Measurements from ENCODE around the gene WAPL. TPM values are rescaled to one million over a fixed set of nuclear protein-coding genes. Genes with fewer than 3 reads are reported as not detected.

Gene WAPL
- total and polyA plus RNA-seq, 5 donors = 10.9 to 26.7 (median 22.0) TPM

DNA sequence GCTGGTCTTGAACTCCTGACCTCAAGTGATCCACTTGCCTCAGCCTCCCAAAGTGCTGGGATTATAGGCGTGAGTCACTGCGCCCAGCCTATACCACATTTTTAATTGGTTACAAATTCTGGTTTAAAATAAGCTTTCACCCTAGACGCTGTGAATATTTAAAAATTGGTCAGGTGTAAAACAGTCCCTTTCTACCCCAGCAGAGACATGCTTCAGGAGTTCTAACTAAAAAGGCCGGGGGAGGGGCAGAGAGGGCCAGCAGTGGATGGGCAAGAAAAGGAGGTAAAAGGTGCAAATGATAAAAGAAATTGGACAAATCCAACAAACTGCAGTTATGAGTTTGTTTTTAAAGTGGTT is 70.0 kb downstream of the WAPL start:
- H3K27me3 ChIP-seq (ENCODE audit: control insufficient read depth, insufficient read depth) = no peaks in the 10 kb centered on the region
- H3K27ac ChIP-seq (ENCODE audit: low read length) = no peak overlapping the region
- ATAC-seq (no peak), DNase-seq (no peak)
- no peaks in the 10 kb centered on the region for H3K4me1 ChIP-seq (ENCODE audit: control insufficient read depth, insufficient read depth, low read length)
- intact Hi-C loops (cut with DNase I) = no loop called here
- H3K9me3 ChIP-seq (ENCODE audit: control insufficient read depth, low read length) = no peaks in the 10 kb centered on the region
- no peak overlapping the region for H3K4me3 ChIP-seq (ENCODE audit: low read length)
- WGBS = 99% methylated on average over 4 of the region's 4 CpGs

DNA sequence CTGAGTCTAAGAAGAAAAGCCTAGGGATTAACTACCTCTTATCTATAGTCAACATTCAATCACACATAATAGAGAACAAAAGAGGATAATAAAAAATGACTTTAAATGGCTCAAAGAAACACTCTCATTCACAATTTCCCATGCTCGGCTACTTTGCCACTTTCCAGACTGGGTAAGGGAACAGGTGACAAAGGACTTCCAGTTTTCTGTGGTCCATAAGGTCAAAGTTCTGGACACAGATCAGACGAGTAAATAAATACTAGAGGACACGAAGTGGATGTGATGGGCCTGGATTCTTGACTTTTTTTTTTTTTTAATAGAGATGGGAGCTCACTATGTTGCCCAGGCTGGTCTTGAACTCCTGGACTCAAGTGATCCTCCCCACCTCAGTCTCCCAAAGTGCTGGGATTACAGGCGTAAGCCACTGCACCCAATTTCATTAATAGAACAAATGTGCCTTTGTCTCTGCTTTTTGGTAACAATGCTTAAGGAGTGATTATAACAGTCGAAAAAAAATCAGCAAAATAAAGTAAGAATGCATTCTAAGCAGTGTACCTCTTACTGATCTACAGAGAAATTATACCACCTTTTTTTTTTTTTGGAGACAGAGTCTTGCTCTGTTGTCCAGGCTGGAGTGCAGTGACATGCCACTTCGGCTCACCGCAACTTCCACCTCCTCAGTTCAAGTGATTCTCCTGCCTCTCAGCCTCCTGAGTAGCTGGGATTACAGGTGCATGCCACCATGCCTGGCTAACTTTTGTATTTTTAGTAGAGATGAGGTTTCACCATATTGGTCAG is 70.6 kb downstream of the WAPL start:
- Histone ChIP-seq H3K4me1 (ENCODE audit: control insufficient read depth, insufficient read depth, low read length) (no peaks in the 10 kb centered on the region), H3K4me3 (ENCODE audit: low read length) (no peak overlapping the region), H3K27me3 (ENCODE audit: control insufficient read depth, insufficient read depth) (no peaks in the 10 kb centered on the region), H3K9me3 (ENCODE audit: control insufficient read depth, low read length) (no peaks in the 10 kb centered on the region), H3K27ac (ENCODE audit: low read length) (no peak overlapping the region)
- intact Hi-C loops (cut with DNase I) = no loop called here
- no peak for DNase-seq
- 90% methylated on average over 7 of the region's 7 CpGs for whole genome bisulfite sequencing
- ATAC-seq = no peak

DNA sequence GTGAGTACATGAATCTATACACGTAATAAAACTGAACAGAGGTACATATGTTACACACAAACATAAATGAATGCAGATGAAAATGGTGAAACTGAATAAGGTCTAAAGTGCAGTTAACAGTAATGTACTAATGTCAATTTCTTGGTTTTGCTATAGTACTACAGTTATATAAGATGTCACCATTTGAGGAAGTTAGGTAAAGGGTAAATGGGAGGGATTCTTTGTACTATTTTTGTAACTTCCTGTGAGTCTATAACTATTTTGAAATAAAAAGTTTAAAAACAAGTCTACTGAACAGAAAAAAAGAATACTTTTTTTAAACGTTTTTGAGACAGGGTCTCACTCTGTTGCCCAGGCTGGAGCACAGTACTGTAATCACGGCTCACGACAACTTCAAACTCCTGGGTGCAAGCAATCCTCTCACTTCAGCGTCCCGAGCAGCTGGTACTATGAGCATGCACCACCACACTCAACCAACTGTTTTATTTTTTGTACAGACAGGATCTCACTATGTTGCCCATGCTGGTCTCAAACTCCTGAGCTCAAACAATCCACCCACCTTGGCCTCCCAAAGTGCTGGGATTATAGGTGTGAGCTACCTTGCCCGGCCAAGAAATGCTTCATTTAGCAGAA is 71.5 kb downstream of the WAPL start:
- intact Hi-C loops (cut with DNase I) = loop anchor here in 1 of 4 donors (10.0 kb wide), 1 partner anchor 45 kb away; no protein-coding TSS in a partner anchor
- WGBS = 89% methylated on average over 7 of the region's 7 CpGs

DNA sequence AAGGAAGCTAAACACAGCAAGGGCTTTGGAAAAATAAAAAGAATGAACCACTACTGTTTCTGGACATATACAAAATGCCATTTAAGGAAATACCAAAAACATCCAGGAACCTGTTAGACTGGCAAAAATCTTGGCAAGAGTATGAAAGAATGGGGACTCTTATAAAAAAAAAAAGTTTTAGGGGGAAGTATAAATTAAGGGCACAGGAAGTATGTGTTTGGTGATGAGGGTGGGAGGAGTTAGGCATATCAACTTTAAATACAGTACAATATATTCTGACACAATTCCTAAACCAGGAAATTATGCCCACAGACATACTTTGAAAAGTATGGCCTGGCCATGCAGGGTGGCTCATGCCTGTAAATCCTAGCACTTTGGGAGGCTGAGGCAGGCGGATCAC is 74.2 kb downstream of the WAPL start:
- ATAC-seq = no peak
- Histone ChIP-seq H3K27me3 (ENCODE audit: control insufficient read depth, insufficient read depth) (no peaks in the 10 kb centered on the region), H3K9me3 (ENCODE audit: control insufficient read depth, low read length) (no peaks in the 10 kb centered on the region), H3K4me3 (ENCODE audit: low read length) (no peak overlapping the region), H3K4me1 (ENCODE audit: control insufficient read depth, insufficient read depth, low read length) (no peaks in the 10 kb centered on the region), H3K27ac (ENCODE audit: low read length) (no peak overlapping the region)
- intact Hi-C loops (cut with DNase I) = loop anchor here in 1 of 4 donors (10.0 kb wide), 1 partner anchor 47 kb away; no protein-coding TSS in a partner anchor
- DNase-seq = no peak
- WGBS = 98% methylated on average over 1 of the region's 1 CpG

More for the DNA sequence above, 71.5 kb downstream of the WAPL start:
- DNase-seq (no peak), ATAC-seq (no peak)
- no peaks in the 10 kb centered on the region for H3K4me1 ChIP-seq (ENCODE audit: control insufficient read depth, insufficient read depth, low read length)
- H3K4me3 ChIP-seq (ENCODE audit: low read length) = no peak overlapping the region
- no peaks in the 10 kb centered on the region for H3K27me3 ChIP-seq (ENCODE audit: control insufficient read depth, insufficient read depth)
- no peaks in the 10 kb centered on the region for H3K9me3 ChIP-seq (ENCODE audit: control insufficient read depth, low read length)
- H3K27ac ChIP-seq (ENCODE audit: low read length) = no peak overlapping the region

DNA sequence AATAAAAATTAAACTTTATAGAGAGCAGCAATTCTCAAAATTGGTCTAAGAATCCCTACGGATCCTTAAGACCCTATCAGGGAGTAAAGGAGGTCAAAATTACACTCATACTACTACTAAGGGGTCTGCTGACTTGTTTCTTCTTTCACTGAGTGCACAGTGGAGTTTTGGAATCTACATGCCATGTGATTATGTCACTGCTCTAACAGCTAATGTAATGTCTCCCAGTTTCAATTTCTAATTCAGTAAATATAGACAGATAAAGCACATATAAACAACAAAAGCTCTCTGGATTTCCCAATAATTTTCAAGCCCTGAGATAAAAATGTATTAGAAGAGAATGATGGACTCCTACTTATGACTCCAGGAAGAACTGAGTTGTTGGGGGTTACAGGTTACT is 74.6 kb downstream of the WAPL start:
- H3K9me3 ChIP-seq (ENCODE audit: control insufficient read depth, low read length) = no peaks in the 10 kb centered on the region
- no peak overlapping the region for H3K27ac ChIP-seq (ENCODE audit: low read length)
- no peaks in the 10 kb centered on the region for H3K27me3 ChIP-seq (ENCODE audit: control insufficient read depth, insufficient read depth)
- DNase-seq = no peak
- WGBS = 84% methylated on average over 1 of the region's 1 CpG
- H3K4me3 ChIP-seq (ENCODE audit: low read length) = no peak overlapping the region
- intact Hi-C loops (cut with DNase I) = loop anchor here in 1 of 4 donors (10.0 kb wide), 1 partner anchor 48 kb away; no protein-coding TSS in a partner anchor
- no peak for ATAC-seq
- H3K4me1 ChIP-seq (ENCODE audit: control insufficient read depth, insufficient read depth, low read length) = no peaks in the 10 kb centered on the region

DNA sequence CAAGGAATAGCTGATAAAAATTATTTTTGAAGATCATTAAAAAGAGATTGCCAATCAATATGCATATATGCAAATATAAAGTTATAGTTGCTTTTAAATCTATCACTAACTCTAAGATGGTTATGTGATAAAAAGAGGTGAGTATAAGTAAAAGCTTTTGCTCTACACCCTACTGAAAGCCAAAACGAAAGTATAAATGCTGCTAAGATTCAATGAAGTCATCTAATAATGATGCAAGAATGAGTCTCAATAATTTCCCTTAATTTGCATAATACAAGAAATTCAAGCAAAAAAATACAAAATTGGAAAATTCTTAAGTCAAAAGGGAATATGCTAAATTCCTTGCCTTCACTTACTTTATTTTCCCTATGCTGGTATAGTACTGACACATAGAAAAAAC is 75.2 kb downstream of the WAPL start:
- intact Hi-C loops (cut with DNase I) = loop anchor here in 1 of 4 donors (10.0 kb wide), 1 partner anchor 48 kb away; no protein-coding TSS in a partner anchor
- Histone ChIP-seq H3K9me3 (ENCODE audit: control insufficient read depth, low read length) (no peaks in the 10 kb centered on the region), H3K4me3 (ENCODE audit: low read length) (no peak overlapping the region), H3K4me1 (ENCODE audit: control insufficient read depth, insufficient read depth, low read length) (no peaks in the 10 kb centered on the region), H3K27ac (ENCODE audit: low read length) (no peak overlapping the region), H3K27me3 (ENCODE audit: control insufficient read depth, insufficient read depth) (no peaks in the 10 kb centered on the region)
- WGBS = 85% methylated on average over 1 of the region's 1 CpG
- DNase-seq (no peak), ATAC-seq (no peak)

DNA sequence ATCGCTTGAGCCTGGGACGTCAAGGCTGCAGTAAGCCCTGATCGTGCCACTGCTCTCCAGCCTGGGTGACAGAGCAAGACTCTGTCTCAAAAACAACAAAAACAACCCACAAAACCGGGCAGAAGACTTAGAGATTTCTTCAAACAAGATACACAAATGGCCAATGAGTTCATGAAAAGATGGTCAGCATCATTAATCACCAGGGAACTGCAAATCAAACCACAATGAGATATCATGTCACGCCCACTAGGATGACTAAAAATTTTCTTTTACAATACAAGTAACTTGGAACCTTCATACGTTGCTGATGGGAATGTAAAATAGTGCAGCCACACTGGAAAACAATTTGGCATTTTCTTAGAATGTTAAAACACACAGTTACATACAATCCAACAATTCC is 77.7 kb downstream of the WAPL start:
- 68% methylated on average over 6 of the region's 6 CpGs for WGBS
- Histone ChIP-seq H3K4me1 (ENCODE audit: control insufficient read depth, insufficient read depth, low read length) (peaks cover 2% of the 10 kb centered on the region), H3K27me3 (ENCODE audit: control insufficient read depth, insufficient read depth) (no peaks in the 10 kb centered on the region), H3K27ac (ENCODE audit: low read length) (no peak overlapping the region), H3K9me3 (ENCODE audit: control insufficient read depth, low read length) (no peaks in the 10 kb centered on the region), H3K4me3 (ENCODE audit: low read length) (no peak overlapping the region)
- no peak for DNase-seq
- intact Hi-C loops (cut with DNase I) = loop anchor here in 1 of 4 donors (10.0 kb wide), 1 partner anchor 51 kb away; no protein-coding TSS in a partner anchor
- ATAC-seq = no peak

DNA sequence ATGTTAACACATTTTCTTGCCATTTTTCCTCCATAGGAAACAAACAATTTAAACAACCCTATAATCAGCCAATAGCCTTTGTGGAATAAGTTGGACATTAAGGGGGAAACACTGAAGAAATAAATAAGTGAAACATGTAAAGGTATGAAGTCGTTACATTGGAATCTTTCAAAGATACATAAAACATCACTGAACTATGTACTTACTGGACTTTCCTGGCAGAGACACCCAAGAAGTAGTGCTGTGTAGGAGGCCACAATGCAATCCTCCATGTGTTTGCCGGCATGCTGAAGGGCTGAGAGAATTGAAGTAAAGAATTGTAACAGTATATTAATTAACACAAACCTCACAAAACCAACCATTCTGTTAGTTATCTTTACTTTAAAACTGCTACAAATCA is 78.5 kb downstream of the WAPL start:
- no peaks in the 10 kb centered on the region for H3K9me3 ChIP-seq (ENCODE audit: control insufficient read depth, low read length)
- intact Hi-C loops (cut with DNase I) = loop anchor here in 1 of 4 donors (10.0 kb wide), 1 partner anchor 52 kb away; no protein-coding TSS in a partner anchor

DNA sequence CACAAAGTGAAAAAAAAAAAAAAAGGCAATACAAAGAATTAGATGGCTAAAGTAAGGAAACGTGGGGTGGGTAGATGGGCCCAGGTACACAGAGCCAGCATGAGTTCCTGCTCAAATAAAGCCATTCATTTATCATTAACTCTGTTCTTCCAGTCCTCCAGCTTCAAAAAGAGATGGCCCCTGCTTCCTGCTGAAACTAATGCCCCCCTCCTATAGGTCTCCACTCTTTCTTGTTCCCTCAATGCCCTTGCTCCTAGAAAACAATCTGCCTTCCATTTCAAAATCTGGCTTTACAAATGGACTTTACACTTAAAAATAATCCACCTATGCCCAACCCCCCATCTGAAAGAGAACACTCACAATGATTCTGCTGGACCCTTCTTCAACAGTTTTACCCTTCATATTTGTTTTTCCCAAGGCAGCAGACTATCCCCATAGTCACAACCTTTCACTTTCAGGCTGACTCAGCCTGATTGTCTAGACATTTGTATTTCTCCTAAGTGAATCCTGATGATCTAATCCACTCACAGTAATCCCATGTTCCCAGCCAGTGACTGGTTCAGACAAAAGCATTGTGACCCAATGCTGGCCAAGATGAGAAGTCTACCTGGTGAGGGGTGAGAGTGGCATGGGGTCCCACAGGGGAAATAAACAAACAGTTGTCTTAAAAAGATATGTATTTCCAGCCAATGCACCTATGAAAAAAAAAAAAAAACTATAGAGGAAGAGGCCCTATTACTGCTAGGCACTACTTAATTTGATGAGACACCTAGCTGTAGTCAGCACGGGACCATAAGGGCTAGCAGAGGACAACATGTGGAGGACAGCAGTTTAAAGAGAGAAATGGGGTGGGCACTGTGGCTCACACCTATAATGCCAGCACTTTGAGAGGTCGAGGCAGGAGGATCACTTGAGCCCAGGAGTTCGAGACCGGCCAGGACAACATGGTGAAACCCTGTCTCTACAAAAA is 80.4 kb downstream of the WAPL start:
- Histone ChIP-seq H3K27me3 (ENCODE audit: control insufficient read depth, insufficient read depth) (no peaks in the 10 kb centered on the region), H3K4me3 (ENCODE audit: low read length) (no peak overlapping the region), H3K9me3 (ENCODE audit: control insufficient read depth, low read length) (no peaks in the 10 kb centered on the region), H3K4me1 (ENCODE audit: control insufficient read depth, insufficient read depth, low read length) (peaks cover 2% of the 10 kb centered on the region), H3K27ac (ENCODE audit: low read length) (no peak overlapping the region)
- ATAC-seq (no peak), DNase-seq (no peak)
- 97% methylated on average over 5 of the region's 5 CpGs for WGBS
- intact Hi-C loops (cut with DNase I) = loop anchor here in 1 of 4 donors (10.0 kb wide), 1 partner anchor 54 kb away; no protein-coding TSS in a partner anchor

More for the DNA sequence above, 78.5 kb downstream of the WAPL start:
- H3K27ac ChIP-seq (ENCODE audit: low read length) = no peak overlapping the region
- DNase-seq = no peak
- H3K4me1 ChIP-seq (ENCODE audit: control insufficient read depth, insufficient read depth, low read length) = peaks cover 2% of the 10 kb centered on the region
- no peak for ATAC-seq
- no peak overlapping the region for H3K4me3 ChIP-seq (ENCODE audit: low read length)
- H3K27me3 ChIP-seq (ENCODE audit: control insufficient read depth, insufficient read depth) = no peaks in the 10 kb centered on the region
- 84% methylated on average over 2 of the region's 2 CpGs for WGBS

DNA sequence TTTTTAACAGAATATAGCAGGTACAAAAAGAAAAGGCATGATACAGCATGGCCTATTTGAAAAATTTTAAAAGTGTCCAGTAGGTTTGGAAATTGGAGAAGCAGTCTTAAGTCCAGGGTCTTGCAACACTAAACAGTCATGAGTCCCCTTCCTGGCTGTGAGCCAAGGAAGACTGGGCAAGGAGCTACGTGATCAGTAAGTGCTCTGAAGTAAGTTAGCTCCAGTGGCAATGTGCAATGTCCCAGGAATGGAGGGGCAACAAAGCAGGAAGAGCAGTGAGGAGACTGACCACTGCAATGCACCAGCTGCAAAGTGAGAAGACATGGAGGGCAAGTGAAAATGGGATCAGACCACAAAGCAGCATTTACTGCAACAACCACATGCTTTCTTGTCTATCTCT is 82.0 kb downstream of the WAPL start:
- ATAC-seq (peak; percentile 67 to 78), DNase-seq (peak; percentile 74 to 81 (median 76))
- WGBS = 9% methylated on average over 1 of the region's 1 CpG
- peaks cover 2% of the 10 kb centered on the region for H3K4me1 ChIP-seq (ENCODE audit: control insufficient read depth, insufficient read depth, low read length)
- H3K27ac ChIP-seq (ENCODE audit: low read length) = no peak overlapping the region
- H3K9me3 ChIP-seq (ENCODE audit: control insufficient read depth, low read length) = no peaks in the 10 kb centered on the region
- intact Hi-C loops (cut with DNase I) = no loop called here
- no peak overlapping the region for H3K4me3 ChIP-seq (ENCODE audit: low read length)
- no peaks in the 10 kb centered on the region for H3K27me3 ChIP-seq (ENCODE audit: control insufficient read depth, insufficient read depth)
